NK-92 treated with Interleukin-12 subunit alpha and Interleukin-12 subunit beta, amount 100 ng/mL, for 24 hours (cell line): ENCODE measurements around the gene EBI3.
"Not testable (repeated sequence)": the region's sequence is repeated elsewhere in the genome, so short reads cannot be mapped to it uniquely, and the experiment has no call there.

Source experiments
- DNase-seq: peaks from one replicate; lab custom pipeline; 2025; lab: John Stamatoyannopoulos, UW

The EBI3 gene

GRCh38 chr19:4234862-4235201, 5.5 kb downstream of the EBI3 start:
- DNase-seq = no peak

- DNase-seq = not testable (repeated sequence)
Observed at GRCh38 chr19:4237510-4237909, 8.2 kb downstream of the EBI3 start.

- DNase-seq = no peak
Observed at GRCh38 chr19:4238831-4239230, 9.5 kb downstream of the EBI3 start.

- no peak for DNase-seq
Observed at GRCh38 chr19:4241824-4242430, 12.6 kb downstream of the EBI3 start.

- DNase-seq = not testable (repeated sequence)
Observed at GRCh38 chr19:4245938-4246337, 16.6 kb downstream of the EBI3 start.

GRCh38 chr19:4246767-4247593, 17.7 kb downstream of the EBI3 start, which contains the start of gene YJU2:
Gene YJU2, plus strand, starts transcription at chr19:4247080. Its CDS starts 67 bp downstream, at chr19:4247147.
- DNase-seq = peak; percentile 99

- DNase-seq = no peak
Observed at GRCh38 chr19:4256563-4256962, 27.2 kb downstream of the EBI3 start.

GRCh38 chr19:4257025-4257424, 27.7 kb downstream of the EBI3 start:
- no peak for DNase-seq

- DNase-seq = no peak
Observed at GRCh38 chr19:4258181-4258580, 28.9 kb downstream of the EBI3 start.

- no peak for DNase-seq
Observed at GRCh38 chr19:4260613-4261191, 31.4 kb downstream of the EBI3 start.

GRCh38 chr19:4264812-4265211, 35.5 kb downstream of the EBI3 start:
- DNase-seq = no peak

GRCh38 chr19:4266253-4267000, 37.1 kb downstream of the EBI3 start:
- no peak for DNase-seq

GRCh38 chr19:4267101-4267900, 38.0 kb downstream of the EBI3 start:
- DNase-seq = no peak

GRCh38 chr19:4267901-4268815, 38.8 kb downstream of the EBI3 start:
- no peak for DNase-seq

GRCh38 chr19:4268816-4269430, 39.6 kb downstream of the EBI3 start:
- DNase-seq = no peak

GRCh38 chr19:4272894-4273293, 43.6 kb downstream of the EBI3 start:
- no peak for DNase-seq

- DNase-seq = not testable (repeated sequence)
Observed at GRCh38 chr19:4274321-4274686, 45.0 kb downstream of the EBI3 start.

GRCh38 chr19:4277191-4277696, 47.9 kb downstream of the EBI3 start:
- DNase-seq = no peak

- no peak for DNase-seq
Observed at GRCh38 chr19:4278010-4278409, 48.7 kb downstream of the EBI3 start.
